ENCODE data around the gene ETV4. TPM values are rescaled to one million over a fixed set of nuclear protein-coding genes. Genes with fewer than 3 reads are reported as not detected.

The ETV4 gene
- polyA plus RNA-seq, 1 donor from 2014 or later: 0.61 TPM

DNA sequence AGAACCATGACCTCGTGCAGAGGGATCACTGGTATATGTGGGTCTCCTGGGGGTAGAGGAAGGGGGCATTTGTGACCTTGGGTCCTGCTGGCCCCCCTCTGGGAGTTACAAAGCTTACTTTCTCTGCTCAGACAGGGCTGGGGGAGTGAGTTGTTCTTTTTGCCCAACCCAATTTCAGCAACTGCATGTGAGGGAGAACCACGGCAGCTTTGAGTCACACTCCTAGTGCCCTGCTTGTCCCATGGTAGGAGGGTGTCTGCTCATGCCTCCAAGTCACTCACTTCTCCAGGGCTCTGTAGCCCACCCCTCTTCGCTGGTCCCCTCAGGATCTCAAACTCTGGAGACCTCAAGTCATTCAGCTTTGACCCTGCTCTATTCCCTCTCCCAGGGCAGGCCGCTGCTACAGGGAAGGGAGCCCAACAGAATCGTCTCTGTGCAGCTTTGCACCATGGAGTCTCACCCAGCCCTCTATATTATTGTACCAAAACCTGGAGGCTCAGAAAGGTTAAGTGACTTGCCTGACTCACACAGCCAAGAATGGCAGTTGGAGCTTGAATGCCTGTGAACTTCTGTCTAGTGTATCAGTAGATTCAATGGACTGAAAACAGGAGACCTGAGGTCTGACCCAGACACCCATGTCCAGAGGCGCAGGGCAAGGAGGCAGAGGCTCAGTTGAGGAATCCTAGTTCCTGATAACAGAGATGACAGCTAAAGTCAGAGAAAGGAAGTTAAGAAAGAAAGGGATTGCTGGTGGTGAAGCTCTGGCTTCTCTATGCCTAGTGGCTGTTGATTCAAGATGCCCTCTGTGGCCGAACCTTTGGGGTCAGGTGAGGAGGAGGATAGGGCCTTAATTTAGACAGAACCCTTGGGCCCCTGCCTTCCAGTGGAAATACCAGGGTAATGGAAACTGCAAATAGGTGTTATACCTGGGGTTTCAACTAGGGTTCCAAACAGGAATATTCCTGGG, 14.6 kb upstream of the ETV4 start:
- H3F3A ChIP-seq (ENCODE audit: insufficient read depth, low read length, poor library complexity, severe bottlenecking): no peaks in the 10 kb centered on the region
- H3K9ac ChIP-seq (ENCODE audit: low read length): no peak overlapping the region
- H3K27ac ChIP-seq (ENCODE audit: low read length): no peak overlapping the region
- no peaks in the 10 kb centered on the region for H3K9me3 ChIP-seq (ENCODE audit: low read length)
- H4K20me1 ChIP-seq (ENCODE audit: insufficient read depth): no peaks in the 10 kb centered on the region
- H2AFZ ChIP-seq (ENCODE audit: low read depth, low read length): no peak overlapping the region
- no peak overlapping the region for H3K4me2 ChIP-seq (ENCODE audit: low read length)
- TF ChIP-seq POLR2AphosphoS5 (IDR thresholded peaks at IDR 0.05) (no peak), EZH2 (IDR thresholded peaks at IDR 0.05; ENCODE audit: borderline replicate concordance, insufficient read depth, low read length, poor library complexity, severe bottlenecking) (no peak), REST (IDR thresholded peaks at IDR 0.05; ENCODE audit: borderline replicate concordance) (no peak), EP300 (conservative IDR thresholded peaks at IDR 0.05; ENCODE audit: poor library complexity, severe bottlenecking) (no peak), RAD21 (conservative IDR thresholded peaks at IDR 0.05) (no peak), MXI1 (conservative IDR thresholded peaks at IDR 0.05; ENCODE audit: poor library complexity, severe bottlenecking) (no peak), SMC3 (conservative IDR thresholded peaks at IDR 0.05; ENCODE audit: poor library complexity) (no peak), TAF1 (IDR thresholded peaks at IDR 0.05; ENCODE audit: low read depth) (no peak)
- TF ChIP-seq, protein P1, sequence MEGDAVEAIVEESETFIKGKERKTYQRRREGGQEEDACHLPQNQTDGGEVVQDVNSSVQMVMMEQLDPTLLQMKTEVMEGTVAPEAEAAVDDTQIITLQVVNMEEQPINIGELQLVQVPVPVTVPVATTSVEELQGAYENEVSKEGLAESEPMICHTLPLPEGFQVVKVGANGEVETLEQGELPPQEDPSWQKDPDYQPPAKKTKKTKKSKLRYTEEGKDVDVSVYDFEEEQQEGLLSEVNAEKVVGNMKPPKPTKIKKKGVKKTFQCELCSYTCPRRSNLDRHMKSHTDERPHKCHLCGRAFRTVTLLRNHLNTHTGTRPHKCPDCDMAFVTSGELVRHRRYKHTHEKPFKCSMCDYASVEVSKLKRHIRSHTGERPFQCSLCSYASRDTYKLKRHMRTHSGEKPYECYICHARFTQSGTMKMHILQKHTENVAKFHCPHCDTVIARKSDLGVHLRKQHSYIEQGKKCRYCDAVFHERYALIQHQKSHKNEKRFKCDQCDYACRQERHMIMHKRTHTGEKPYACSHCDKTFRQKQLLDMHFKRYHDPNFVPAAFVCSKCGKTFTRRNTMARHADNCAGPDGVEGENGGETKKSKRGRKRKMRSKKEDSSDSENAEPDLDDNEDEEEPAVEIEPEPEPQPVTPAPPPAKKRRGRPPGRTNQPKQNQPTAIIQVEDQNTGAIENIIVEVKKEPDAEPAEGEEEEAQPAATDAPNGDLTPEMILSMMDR (IDR thresholded peaks at IDR 0.05; ENCODE audit: poor library complexity, severe bottlenecking): no peak
- no peaks in the 10 kb centered on the region for H3K27me3 ChIP-seq (ENCODE audit: insufficient read depth, low read depth, low read length)
- no peaks in the 10 kb centered on the region for H3K9me2 ChIP-seq (ENCODE audit: insufficient read depth, low read length)
- H3K79me2 ChIP-seq (replicated peaks; ENCODE audit: insufficient read depth, low read length): no peaks in the 10 kb centered on the region
- H3K36me3 ChIP-seq (ENCODE audit: insufficient read depth, low read length): no peaks in the 10 kb centered on the region
- H3K4me3 ChIP-seq (ENCODE audit: low read length): no peak overlapping the region

DNA sequence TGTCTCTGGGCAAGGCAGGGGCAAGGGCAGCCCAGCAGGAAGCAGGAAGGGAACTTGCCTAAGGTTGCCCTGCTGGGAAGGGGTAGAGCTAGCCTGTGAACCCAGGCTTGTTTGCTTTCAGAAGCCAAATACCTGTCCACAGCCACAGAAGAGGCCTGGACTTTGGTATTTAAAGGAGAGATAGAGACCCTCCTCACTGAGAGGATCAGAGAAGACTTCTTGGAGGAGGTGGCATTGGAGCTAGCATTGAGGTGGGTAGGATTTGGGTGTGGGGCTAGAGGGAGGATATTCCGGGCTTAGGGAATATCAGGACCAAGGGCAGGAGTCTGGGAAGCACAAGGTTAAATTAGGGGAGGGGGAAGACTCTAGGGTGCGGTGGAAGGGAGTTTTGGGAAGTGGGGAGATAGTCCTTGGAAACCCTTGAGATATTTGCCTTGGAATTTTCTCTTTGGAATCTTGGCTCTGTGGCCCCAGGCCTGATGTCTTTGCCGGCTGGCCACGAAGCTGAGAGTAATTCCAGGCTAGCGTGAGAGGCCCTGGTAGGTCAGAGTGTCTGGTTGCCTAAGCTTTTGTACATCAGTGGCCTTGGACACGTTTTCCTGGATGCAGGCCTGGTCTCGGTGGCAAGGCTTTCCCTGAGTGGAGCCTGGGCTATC, 13.1 kb upstream of the ETV4 start:
- H3K9me2 ChIP-seq (ENCODE audit: insufficient read depth, low read length): no peaks in the 10 kb centered on the region
- H3K27me3 ChIP-seq (ENCODE audit: insufficient read depth, low read depth, low read length): no peaks in the 10 kb centered on the region
- H2AFZ ChIP-seq (ENCODE audit: low read depth, low read length): no peak overlapping the region
- no peaks in the 10 kb centered on the region for H3F3A ChIP-seq (ENCODE audit: insufficient read depth, low read length, poor library complexity, severe bottlenecking)
- no peaks in the 10 kb centered on the region for H3K9me3 ChIP-seq (ENCODE audit: low read length)
- H3K27ac ChIP-seq (ENCODE audit: low read length): no peak overlapping the region
- H3K4me2 ChIP-seq (ENCODE audit: low read length): no peak overlapping the region
- H3K4me3 ChIP-seq (ENCODE audit: low read length): no peak overlapping the region
- TF ChIP-seq EZH2 (IDR thresholded peaks at IDR 0.05; ENCODE audit: borderline replicate concordance, insufficient read depth, low read length, poor library complexity, severe bottlenecking) (no peak), POLR2AphosphoS5 (IDR thresholded peaks at IDR 0.05) (no peak), SMC3 (conservative IDR thresholded peaks at IDR 0.05; ENCODE audit: poor library complexity) (no peak), REST (IDR thresholded peaks at IDR 0.05; ENCODE audit: borderline replicate concordance) (no peak)
- no peaks in the 10 kb centered on the region for H3K36me3 ChIP-seq (ENCODE audit: insufficient read depth, low read length)
- H3K9ac ChIP-seq (ENCODE audit: low read length): no peak overlapping the region
- H4K20me1 ChIP-seq (ENCODE audit: insufficient read depth): no peaks in the 10 kb centered on the region
- no peaks in the 10 kb centered on the region for H3K79me2 ChIP-seq (replicated peaks; ENCODE audit: insufficient read depth, low read length)

Measured in neural cell (in vitro differentiated cells).